ENCODE measurements around the gene TLE2. TPM values are rescaled to one million over a fixed set of nuclear protein-coding genes. Genes with fewer than 3 reads are reported as not detected.

TLE2 gene
- total RNA-seq, 4 donors from 2014 or later = 6.5 to 29.7 (median 16.3) TPM

GRCh38 chr19:3005345-3005744 lies 23.7 kb downstream of the TLE2 start:
- TF ChIP-seq CTCF (IDR thresholded peaks at IDR 0.05; ENCODE audit: low read depth) = no peak

DNA sequence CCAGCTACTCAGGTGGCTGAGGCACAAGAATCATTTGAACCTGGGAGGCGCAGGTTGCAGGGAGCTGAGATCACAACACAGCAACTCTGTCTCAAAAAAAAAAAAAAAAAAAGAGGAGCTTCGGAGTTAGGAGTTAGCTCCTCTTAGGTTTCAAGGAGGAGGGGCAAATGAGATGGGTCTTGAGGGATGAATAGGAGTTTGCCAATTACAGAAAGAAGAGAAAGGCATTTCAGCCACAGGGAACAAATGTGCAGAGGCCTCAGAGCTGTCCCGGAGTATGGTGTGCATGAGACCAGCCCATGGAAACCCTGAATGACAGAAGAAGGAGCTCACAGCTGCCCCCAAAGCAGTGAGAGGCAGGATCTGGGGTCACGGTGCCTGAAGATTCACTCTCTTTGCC lies 24.6 kb downstream of the TLE2 start:
- no peak for TF ChIP-seq CTCF (IDR thresholded peaks at IDR 0.05; ENCODE audit: low read depth)

GRCh38 chr19:3003046-3003445 lies 26.0 kb downstream of the TLE2 start:
- TF ChIP-seq CTCF (IDR thresholded peaks at IDR 0.05; ENCODE audit: low read depth) = no peak

GRCh38 chr19:3001235-3001800 lies 27.8 kb downstream of the TLE2 start:
- TF ChIP-seq CTCF (IDR thresholded peaks at IDR 0.05; ENCODE audit: low read depth) = no peak

GRCh38 chr19:2998642-2999041 lies 30.4 kb downstream of the TLE2 start:
- TF ChIP-seq CTCF (IDR thresholded peaks at IDR 0.05; ENCODE audit: low read depth) = no peak

GRCh38 chr19:2997720-2998119 lies 31.4 kb downstream of the TLE2 start:
- no peak for TF ChIP-seq CTCF (IDR thresholded peaks at IDR 0.05; ENCODE audit: low read depth)

DNA sequence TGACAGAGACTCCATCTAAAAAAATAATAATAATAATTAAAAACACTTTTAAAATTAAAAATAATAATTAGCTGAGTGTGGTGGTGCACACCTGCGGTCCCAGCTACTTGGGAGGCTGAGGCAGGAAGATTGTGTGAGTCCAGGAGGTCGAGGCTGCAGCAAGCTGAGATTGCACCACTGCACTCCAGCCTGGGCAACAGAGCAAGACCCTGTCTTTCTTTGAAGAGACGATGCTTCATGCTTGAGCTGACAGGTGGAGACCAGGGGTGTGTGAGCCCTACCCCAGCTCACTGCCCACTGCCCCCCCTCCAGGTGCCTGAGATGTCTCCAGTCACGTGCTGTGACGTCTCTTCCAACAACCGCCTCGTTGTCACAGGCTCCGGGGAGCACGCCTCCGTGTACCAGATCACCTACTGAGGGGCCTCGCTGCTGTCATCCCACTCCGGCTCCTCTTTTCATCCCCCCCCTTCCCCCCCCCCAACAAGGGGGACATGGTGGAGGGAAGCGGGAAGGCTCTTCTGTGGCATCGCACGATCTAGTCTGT lies 34.4 kb downstream of the TLE2 start:
- TF ChIP-seq CTCF (IDR thresholded peaks at IDR 0.05; ENCODE audit: low read depth) = no peak
